Measurements from ENCODE around the gene CSNK1D. TPM values are rescaled to one million over a fixed set of nuclear protein-coding genes. Genes with fewer than 3 reads are reported as not detected.

The CSNK1D gene
- total RNA-seq, 2 experiments from 2014 or later, result 277 to 286 TPM

GRCh38 chr17:82214012-82214628 lies 59.4 kb downstream of the CSNK1D start:
- POLR2A ChIA-PET, result interaction anchor here (0.6 to 2.2 kb wide), 4 partner anchors 8 to 84 kb away, joined by 3 to 6 read pairs (median 4); partner anchors contain the start of gene SLC16A3
- TF ChIP-seq CTCF (IDR thresholded peaks at IDR 0.05), result no peak
- H3K27me3 Mint-ChIP-seq, result no peaks in the 10 kb centered on the region
- H3K4me1 Mint-ChIP-seq (ENCODE audit: low read depth), result peaks cover 43% of the 10 kb centered on the region
- Histone ChIP-seq H3K9me3 (ENCODE audit: control insufficient read depth in 1 of 2, insufficient read depth in 1 of 2, low read length in 2 of 2) (no peaks in the 10 kb centered on the region), H3K4me3 (ENCODE audit: low read length) (no peak overlapping the region), H3K27ac (ENCODE audit: low read depth in 1 of 2, low read length in 2 of 2) (no peak overlapping the region), H3K4me1 (ENCODE audit: insufficient read depth, low read length) (peaks cover 54% of the 10 kb centered on the region), H3K36me3 (ENCODE audit: insufficient read depth, low read length) (no peaks in the 10 kb centered on the region), H3K27me3 (ENCODE audit: control insufficient read depth in 1 of 2, insufficient read depth in 2 of 2, low read length in 2 of 2) (no peaks in the 10 kb centered on the region)
- no peaks in the 10 kb centered on the region for H3K9me3 Mint-ChIP-seq
- H3K4me3 Mint-ChIP-seq, result peak overlapping the region; percentile 84
- CTCF ChIA-PET, result interaction anchor here (1.1 kb wide), 1 partner anchor 22 kb away, joined by 3 read pairs; no protein-coding TSS in a partner anchor
- intact Hi-C loops (cut with DNase I, micrococcal nuclease), result no loop called here
- no peaks in the 10 kb centered on the region for H3K36me3 Mint-ChIP-seq (ENCODE audit: low read depth)
- ATAC-seq (ENCODE audit: poor library complexity) (no peak), DNase-seq (peak in 1 of 14 experiments; percentile 16)
- peak overlapping the region; percentile 85 for H3K27ac Mint-ChIP-seq

- peak overlapping the region; percentile 55 for H3K4me3 ChIP-seq (ENCODE audit: low read length)
These were observed 60.1 kb downstream of the CSNK1D start for GRCh38 chr17:82213251-82214011.

More at GRCh38 chr17:82213251-82214011, 60.1 kb downstream of the CSNK1D start:
- ChIA-PET CTCF (interaction anchor here (1.1 kb wide), 1 partner anchor 22 kb away, joined by 3 read pairs; no protein-coding TSS in a partner anchor), POLR2A (interaction anchor here (0.6 to 2.5 kb wide), 7 partner anchors 8 to 87 kb away, joined by 3 to 17 read pairs (median 5); partner anchors contain the start of gene SLC16A3)
- no peak for TF ChIP-seq CTCF (IDR thresholded peaks at IDR 0.05)
- Mint-ChIP-seq H3K27me3 (no peaks in the 10 kb centered on the region), H3K36me3 (ENCODE audit: low read depth) (no peaks in the 10 kb centered on the region), H3K4me3 (peak overlapping the region; percentile 90), H3K9me3 (no peaks in the 10 kb centered on the region), H3K4me1 (ENCODE audit: low read depth) (peaks cover 43% of the 10 kb centered on the region), H3K27ac (peak overlapping the region; percentile 85)
- Histone ChIP-seq H3K4me1 (ENCODE audit: insufficient read depth, low read length) (peaks cover 54% of the 10 kb centered on the region), H3K9me3 (ENCODE audit: control insufficient read depth in 1 of 2, insufficient read depth in 1 of 2, low read length in 2 of 2) (no peaks in the 10 kb centered on the region), H3K27me3 (ENCODE audit: control insufficient read depth in 1 of 2, insufficient read depth in 2 of 2, low read length in 2 of 2) (no peaks in the 10 kb centered on the region), H3K36me3 (ENCODE audit: insufficient read depth, low read length) (no peaks in the 10 kb centered on the region), H3K27ac (ENCODE audit: low read depth in 1 of 2, low read length in 2 of 2) (no peak overlapping the region)
- DNase-seq, result peak in 7 of 14 experiments; percentile 35 to 86 (median 41)
- peak; percentile 24 for ATAC-seq (ENCODE audit: poor library complexity)
- intact Hi-C loops (cut with DNase I, micrococcal nuclease), result no loop called here
